ENCODE results near the gene ARHGEF18. TPM values are rescaled to one million over a fixed set of nuclear protein-coding genes. Genes with fewer than 3 reads are reported as not detected.

The ARHGEF18 gene
- total RNA-seq, 1 donor from 2014 or later = 42.4 TPM

DNA sequence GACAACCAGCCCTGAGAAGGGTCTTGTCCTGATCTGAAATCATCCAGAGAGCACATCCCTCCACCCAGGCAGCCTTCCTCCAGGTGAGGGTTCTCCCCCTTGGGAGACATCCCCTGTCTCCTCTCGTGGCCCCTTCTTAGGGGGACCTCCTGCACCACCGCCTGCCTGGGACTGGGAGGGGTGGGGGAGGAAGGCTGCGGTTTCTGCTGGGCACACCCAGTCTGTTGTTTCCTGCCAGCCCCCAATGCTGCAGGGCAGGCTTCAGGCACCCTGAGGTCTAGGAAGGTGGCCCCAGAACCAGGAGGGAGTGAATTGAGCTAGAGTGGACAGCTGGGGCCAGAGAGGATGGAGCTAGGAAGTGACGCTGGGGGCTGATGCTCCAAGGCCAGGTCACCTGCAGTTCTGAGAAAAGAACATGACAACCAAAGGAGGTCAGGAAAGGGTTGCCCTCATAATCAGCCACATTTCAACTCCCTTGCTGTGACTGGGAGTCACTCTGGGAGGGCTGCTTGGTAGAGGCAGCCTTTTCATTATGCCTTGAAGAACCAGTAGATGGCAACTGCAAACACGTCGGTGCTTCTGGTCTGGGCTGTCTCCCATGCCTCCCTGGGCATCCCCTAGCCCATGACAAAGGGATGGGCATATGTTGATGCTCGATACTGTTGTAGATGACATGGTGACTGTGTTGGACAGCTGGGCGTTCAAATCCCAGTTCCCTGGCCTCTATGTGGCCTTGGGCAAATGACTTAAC lies 1.4 kb downstream of the ARHGEF18 start:
- peak; percentile 32 to 45 for ATAC-seq
- H3K4me3 ChIP-seq = peak overlapping the region; percentile 43
- no peak for TF ChIP-seq CTCF (IDR thresholded peaks at IDR 0.05)
- DNase-seq = no peak
- peaks cover 7% of the 10 kb centered on the region for H3K9me3 ChIP-seq
- no peaks in the 10 kb centered on the region for H3K27me3 ChIP-seq (ENCODE audit: low read depth)
- H3K4me1 ChIP-seq = no peaks in the 10 kb centered on the region
- intact Hi-C loops (cut with DNase I) = no loop called here
- no peaks in the 10 kb centered on the region for H3K36me3 ChIP-seq
- peak overlapping the region; percentile 60 for H3K27ac ChIP-seq

GRCh38 chr19:7351861-7352260 lies 3.1 kb downstream of the ARHGEF18 start:
- Histone ChIP-seq H3K36me3 (no peaks in the 10 kb centered on the region), H3K9me3 (peaks cover 7% of the 10 kb centered on the region), H3K4me3 (no peak overlapping the region), H3K27ac (no peak overlapping the region), H3K27me3 (ENCODE audit: low read depth) (no peaks in the 10 kb centered on the region), H3K4me1 (no peaks in the 10 kb centered on the region)
- DNase-seq = no peak
- no peak for TF ChIP-seq CTCF (IDR thresholded peaks at IDR 0.05)
- intact Hi-C loops (cut with DNase I) = no loop called here
- ATAC-seq = no peak

DNA sequence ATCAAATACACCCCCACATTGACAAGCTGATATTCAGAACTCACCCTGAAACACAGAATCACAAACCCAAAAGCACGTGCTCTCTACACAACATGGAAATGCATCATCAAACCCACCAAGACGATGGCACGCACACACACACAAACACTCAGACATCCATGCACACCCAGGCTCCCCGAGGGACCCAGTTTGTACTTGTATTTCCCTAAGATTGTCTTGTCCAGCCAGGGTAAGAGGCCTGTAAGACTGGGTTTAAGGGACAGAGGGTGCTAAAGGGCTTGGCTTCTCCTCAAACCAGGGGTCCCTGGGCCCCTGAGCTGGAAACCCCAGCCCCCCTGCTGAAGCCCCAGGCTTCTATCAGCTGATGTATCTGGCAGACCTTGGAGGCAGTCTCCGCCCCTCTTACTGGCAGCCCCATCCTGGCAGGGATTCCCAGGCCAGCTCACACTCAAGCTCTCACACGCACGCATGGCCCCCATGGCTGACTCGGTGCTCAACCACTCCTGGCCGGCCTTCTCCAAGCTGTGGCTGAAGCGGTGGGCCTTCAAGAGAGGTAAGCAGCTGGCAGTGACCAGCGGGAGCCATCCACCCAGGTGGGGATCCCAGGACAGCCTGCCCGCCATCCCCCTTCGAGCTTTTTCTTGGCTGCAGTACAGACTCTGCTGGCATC lies 6.5 kb downstream of the ARHGEF18 start:
- no peak for TF ChIP-seq CTCF (IDR thresholded peaks at IDR 0.05)
- H3K9me3 ChIP-seq = peaks cover 7% of the 10 kb centered on the region
- ATAC-seq = peak in 1 of 2 donors; percentile 26
- H3K27ac ChIP-seq = no peak overlapping the region
- H3K4me3 ChIP-seq = no peak overlapping the region
- H3K36me3 ChIP-seq = no peaks in the 10 kb centered on the region
- H3K27me3 ChIP-seq (ENCODE audit: low read depth) = no peaks in the 10 kb centered on the region
- H3K4me1 ChIP-seq = no peaks in the 10 kb centered on the region
- intact Hi-C loops (cut with DNase I) = no loop called here
- DNase-seq = no peak

DNA sequence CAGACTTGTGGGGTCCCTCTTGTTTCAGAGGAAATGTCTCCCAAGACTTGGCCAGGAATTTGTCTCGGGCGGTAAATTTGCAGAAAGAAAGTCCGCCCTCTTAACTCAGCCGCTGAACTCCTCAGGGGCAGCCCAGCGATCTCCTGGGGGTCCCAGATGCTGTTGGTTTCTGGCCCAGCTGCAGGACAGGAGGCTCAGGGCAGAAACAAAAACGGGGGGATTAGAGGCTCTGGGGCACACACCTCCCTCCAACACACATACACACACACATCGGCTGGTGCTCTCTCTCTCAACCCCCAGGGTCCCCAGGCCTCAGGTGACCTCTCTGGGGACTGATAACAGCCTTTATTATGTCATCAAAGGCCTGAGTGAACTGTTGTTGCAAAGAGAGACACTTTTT lies 7.1 kb downstream of the ARHGEF18 start:
- Histone ChIP-seq H3K4me3 (no peak overlapping the region), H3K36me3 (no peaks in the 10 kb centered on the region), H3K27ac (no peak overlapping the region), H3K27me3 (ENCODE audit: low read depth) (no peaks in the 10 kb centered on the region), H3K9me3 (peaks cover 7% of the 10 kb centered on the region), H3K4me1 (no peaks in the 10 kb centered on the region)
- intact Hi-C loops (cut with DNase I) = no loop called here
- no peak for TF ChIP-seq CTCF (IDR thresholded peaks at IDR 0.05)
- DNase-seq (no peak), ATAC-seq (no peak)

GRCh38 chr19:7356899-7357627 lies 8.3 kb downstream of the ARHGEF18 start:
- Histone ChIP-seq H3K4me3 (no peak overlapping the region), H3K27ac (no peak overlapping the region), H3K4me1 (no peaks in the 10 kb centered on the region), H3K9me3 (peaks cover 2% of the 10 kb centered on the region), H3K36me3 (no peaks in the 10 kb centered on the region), H3K27me3 (ENCODE audit: low read depth) (no peaks in the 10 kb centered on the region)
- ATAC-seq (no peak), DNase-seq (no peak)
- intact Hi-C loops (cut with DNase I) = no loop called here
- no peak for TF ChIP-seq CTCF (IDR thresholded peaks at IDR 0.05)

Measured in lower lobe of right lung (tissue), 2 donors.